Fibroblast of the aortic adventitia (primary cell): ENCODE results near the gene GNB1. TPM values are rescaled to one million over a fixed set of nuclear protein-coding genes. Genes with fewer than 3 reads are reported as not detected.

Source experiments
- DNase-seq: peaks from one replicate; pipeline ENCODE4 v3.0.0-alpha.2; 2010; ENCODE audit warnings: low read depth
- H3K4me3 ChIP-seq: 2 replicates; pipeline ENCODE4 v1.5.1; 2011; ENCODE audit warnings: low read depth, mild to moderate bottlenecking, control low read depth, low read length, moderate library complexity
- CTCF ChIP-seq: IDR thresholded peaks from 2 replicates; pipeline ENCODE4 v1.5.1; 2011; ENCODE audit warnings: mild to moderate bottlenecking, low read length, control low read depth, inconsistent platforms; ENCODE audit not compliant: insufficient read depth
- total RNA-seq: library from RNA; depleted of rRNA; stranded (reverse); fragments of >200 nt; gene quantifications from 2 replicates; pipeline ENCODE4 v1.2.3, GENCODE V29; 2012; ENCODE audit warnings: low replicate concordance

The GNB1 gene
- total RNA-seq, 1 donor = 108 TPM

- no peak for DNase-seq
- no peak for TF ChIP-seq CTCF
Observed at GRCh38 chr1:1922702-1922955, 31.7 kb upstream of the GNB1 start.

GRCh38 chr1:1921901-1922701 lies 31.2 kb upstream of the GNB1 start:
- DNase-seq = no peak
- H3K4me3 ChIP-seq = no peak overlapping the region
- TF ChIP-seq CTCF = no peak

More at GRCh38 chr1:1922702-1922955, 31.7 kb upstream of the GNB1 start:
- H3K4me3 ChIP-seq = no peak overlapping the region

- TF ChIP-seq CTCF = no peak
- no peak for DNase-seq
- H3K4me3 ChIP-seq = no peak overlapping the region
Observed at GRCh38 chr1:1921459-1921862, 30.6 kb upstream of the GNB1 start.

GRCh38 chr1:1920608-1921458 lies 29.9 kb upstream of the GNB1 start:
- no peak for TF ChIP-seq CTCF
- no peak overlapping the region for H3K4me3 ChIP-seq
- DNase-seq = no peak

- no peak for TF ChIP-seq CTCF
- DNase-seq = no peak
- H3K4me3 ChIP-seq = no peak overlapping the region
Observed at GRCh38 chr1:1920057-1920607, 29.2 kb upstream of the GNB1 start.

- DNase-seq = peak; percentile 93
- no peak for TF ChIP-seq CTCF
- H3K4me3 ChIP-seq = peak overlapping the region; percentile 48
Observed at GRCh38 chr1:1919304-1920056, 28.6 kb upstream of the GNB1 start.
